AG08395 (cell line): ENCODE data around the gene PPDPF.
"Not testable (repeated sequence)": the region's sequence is repeated elsewhere in the genome, so short reads cannot be mapped to it uniquely, and the experiment has no call there.

Experiments used
- DNase-seq: peaks from one replicate; pipeline ENCODE4 v3.0.0; 2012; ENCODE audit warnings: mixed read lengths, low spot score

Gene PPDPF

DNA sequence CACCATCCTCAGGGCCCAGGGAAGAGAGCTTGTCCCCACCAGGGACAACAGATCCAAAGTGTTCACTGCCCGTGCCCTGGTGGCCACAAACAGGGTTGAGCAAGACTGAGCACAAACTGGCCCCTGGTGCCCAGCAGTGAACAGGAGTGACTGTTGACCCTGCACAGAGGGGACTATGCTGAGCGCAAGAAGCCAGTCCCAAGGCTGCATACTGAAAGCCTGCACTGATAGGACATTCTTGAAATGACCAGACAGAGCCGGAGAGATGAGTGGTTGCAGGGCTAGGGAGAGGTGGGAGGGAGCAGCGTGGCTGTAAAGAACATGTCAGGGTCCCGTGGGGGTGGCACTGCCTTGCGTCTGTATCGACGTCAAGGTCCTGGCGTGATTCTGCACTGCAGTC lies 30.5 kb downstream of the PPDPF start:
- DNase-seq = no peak

DNA sequence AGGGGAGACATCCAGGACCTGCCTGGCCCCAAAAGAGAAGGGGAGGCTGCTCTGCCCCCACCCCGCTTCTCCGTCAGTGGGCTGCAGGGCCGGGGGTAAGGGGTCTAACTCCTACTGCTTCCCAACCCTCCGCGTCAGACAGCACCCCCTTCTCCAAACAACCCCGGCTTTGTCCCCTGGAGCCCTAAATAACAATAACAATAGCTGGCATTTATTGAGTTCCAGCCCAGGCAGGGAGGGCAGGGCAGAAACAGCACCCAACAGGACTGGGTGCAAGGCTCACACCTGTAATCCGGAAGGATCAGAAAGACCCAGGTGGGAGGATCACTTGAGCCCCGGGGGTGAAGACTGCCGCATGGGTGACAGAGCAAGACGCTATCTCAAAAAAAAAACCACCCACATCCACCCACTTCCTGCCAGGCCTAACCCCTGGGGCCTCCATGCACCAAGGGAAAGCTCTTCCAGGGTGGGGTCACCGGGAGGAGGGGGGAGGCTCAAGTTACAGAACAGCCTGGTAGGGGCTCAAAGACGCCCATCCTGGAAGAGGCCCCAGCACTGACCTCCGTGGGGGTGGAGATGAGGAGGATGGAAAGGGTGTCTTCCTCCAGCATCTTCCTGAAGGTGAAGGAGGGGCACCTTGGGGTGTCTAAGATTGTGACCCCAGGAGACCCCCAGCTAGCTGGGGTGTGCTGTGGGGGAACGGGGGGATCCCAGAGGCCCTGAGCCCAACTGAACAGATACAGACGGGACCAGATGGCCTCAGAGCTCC lies 32.1 kb downstream of the PPDPF start:
- no peak for DNase-seq

DNA sequence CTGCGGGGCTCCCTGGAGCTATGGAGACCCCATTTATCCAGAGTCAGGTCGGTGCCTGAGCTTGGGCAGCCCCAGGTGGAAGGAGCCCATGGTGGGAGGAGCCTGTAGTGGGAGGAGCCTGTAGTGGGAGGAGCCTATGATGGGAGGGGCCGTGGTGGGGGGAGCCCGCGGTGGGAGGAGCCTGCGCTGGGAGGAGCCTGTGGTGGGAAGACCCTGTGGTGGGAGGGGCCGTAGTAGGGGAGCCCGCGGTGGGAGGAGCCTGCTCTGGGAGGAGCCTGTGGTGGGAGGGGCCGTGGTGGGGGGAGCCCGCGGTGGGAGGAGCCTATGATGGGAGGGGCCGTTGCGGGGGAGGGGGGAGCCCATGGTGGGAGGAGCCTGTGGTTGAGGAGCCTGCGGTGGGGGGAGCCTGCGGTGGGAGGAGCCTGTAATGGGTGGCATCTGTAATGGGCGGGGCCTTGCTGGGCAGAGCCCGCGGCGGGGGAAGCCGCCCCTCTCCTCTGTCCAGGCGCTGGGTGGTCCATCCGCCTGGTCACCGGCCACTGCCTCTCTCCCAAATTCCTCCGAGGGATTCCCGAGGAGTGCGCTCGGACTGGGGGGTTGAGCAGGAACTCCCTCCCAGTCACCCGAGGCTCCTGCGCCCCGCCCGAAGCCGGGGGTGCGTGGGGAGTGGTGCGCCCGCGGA lies 32.8 kb downstream of the PPDPF start:
- DNase-seq = peak; percentile 92

DNA sequence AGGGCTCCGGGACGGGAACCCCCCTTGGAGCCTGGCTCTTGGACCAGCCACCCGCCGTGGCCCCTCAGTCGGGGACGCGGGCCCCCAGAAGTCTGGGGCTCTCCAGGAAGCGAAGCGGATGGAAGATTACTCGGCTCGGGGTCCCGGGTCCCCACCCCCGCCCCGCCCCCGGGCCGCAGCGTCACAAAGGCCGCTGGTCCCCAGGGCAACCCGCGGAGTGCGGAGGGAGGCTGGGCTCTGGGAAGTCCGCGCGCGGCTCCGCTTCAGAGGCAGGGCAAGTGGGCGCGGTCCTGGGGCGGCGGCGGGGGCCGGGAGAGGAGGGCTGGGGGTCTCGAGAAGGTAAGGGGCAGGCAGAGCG lies 33.3 kb downstream of the PPDPF start, which contains the start of gene FNDC11:
Gene FNDC11, plus strand, starts transcription at position 227 of the 358 bp plus-strand sequence. CDS start 1,505 bp downstream, outside the sequence.
- no peak for DNase-seq

DNA sequence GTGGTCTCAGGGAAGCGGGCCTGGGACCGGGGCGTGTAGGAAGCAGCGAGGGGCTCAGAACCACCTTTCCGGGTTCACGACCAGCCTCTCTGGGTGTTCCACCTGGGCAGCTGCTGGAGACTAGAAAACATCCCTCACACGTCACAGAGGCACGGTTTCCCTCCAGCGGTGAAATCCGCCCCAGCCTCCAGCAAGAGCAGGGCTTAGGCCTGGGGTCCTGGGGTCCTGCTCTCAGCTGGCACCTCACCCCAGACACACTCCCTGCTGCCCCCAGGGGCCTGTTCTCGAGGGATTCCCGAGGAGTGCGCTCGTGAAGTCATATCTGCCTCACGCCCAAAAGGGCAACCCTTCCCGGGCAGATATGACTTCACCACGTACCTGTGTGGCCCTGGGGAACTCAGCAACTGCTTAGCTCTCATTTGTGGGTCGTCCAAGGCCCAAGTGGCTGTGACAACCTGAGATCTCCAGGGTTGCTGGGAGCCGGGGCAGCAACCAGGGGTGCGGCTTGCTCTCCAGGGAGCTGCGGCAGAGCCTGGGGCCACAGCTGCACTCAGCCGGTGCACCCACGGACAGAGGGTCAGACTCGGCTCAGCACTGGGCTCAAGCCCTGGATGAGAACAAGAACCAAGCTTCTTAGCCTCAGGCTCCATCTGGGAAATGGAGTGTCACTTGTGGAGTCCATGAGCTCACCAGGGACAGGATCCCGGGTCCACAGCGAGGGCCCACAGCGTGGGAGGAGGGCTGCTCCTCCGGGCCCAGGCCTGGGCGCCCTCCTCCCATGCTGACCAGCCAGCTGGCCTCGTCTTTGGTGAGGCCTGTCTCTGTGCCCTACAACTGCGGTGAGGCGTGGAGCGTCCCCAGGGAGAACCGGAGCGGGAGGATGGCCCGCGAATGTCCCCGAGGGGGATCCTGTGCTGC lies 34.1 kb downstream of the PPDPF start:
- DNase-seq = no peak

DNA sequence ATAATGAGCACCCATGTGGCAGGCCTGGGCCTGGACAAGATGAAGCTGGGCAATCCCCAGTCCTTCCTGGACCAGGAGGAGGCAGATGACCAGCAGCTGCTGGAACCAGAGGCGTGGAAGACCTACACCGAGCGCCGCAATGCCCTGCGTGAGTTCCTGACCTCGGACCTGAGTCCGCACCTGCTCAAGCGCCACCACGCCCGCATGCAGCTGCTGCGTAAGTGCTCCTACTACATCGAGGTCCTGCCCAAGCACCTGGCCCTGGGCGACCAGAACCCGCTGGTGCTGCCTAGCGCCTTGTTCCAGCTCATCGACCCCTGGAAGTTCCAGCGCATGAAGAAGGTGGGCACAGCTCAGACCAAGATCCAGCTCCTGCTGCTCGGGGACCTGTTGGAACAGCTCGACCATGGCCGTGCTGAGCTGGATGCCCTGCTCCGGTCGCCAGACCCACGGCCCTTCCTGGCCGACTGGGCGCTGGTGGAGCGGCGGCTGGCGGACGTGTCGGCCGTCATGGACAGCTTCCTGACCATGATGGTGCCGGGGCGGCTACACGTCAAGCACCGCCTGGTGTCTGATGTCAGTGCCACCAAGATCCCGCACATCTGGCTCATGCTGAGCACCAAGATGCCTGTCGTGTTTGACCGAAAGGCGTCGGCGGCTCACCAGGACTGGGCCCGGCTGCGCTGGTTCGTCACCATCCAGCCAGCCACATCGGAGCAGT lies 35.3 kb downstream of the PPDPF start:
- no peak for DNase-seq

DNA sequence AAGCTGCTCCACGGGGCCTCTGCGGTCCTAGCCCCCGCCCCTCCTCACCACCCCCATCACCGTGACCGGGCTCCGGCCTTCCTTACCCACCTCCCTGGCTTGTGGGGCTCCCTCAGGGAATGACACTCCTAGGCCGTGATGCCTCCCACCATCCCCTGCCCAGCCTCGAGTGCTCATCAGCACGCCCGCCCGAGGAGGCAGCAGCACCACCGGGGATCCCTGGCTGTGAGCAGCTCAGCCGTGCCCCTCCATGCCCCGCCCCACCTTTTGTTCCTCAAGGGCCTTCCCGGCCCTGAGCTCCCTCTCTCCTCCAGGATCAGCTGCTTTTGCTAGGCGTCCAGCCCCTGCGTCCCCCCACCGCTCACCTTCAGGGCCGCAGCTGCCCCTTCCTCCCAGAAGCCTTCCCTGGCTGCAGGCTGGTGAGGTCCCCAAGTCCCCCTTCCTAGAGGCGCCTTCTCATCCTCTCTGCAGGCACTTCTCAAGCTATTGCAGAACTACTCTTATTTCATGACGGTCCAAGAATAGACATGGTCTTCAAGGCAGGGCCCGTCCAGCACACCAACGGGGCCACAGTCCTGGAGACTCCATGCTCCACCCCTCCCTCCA lies 36.4 kb downstream of the PPDPF start:
- DNase-seq = no peak

DNA sequence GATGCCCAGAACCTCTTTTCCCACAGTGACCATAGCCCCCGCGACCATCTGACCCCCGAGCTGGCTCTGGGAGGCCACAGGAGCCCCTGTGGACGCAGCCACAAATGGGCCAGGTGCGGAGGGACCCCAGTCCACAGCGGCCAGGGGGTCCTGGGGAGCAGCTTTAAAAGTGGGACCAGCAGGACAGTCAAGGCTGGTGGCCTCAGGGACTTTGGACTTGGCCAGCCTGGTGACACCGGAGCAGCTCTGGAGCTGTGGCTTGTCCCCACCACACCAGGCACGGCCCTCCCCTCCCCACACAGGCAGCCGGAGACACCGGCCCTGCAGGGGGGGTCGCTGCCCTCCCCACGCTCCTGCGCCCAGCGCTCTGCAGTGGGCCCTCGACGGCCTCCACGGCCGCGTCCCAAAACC lies 36.9 kb downstream of the PPDPF start:
- DNase-seq = no peak

DNA sequence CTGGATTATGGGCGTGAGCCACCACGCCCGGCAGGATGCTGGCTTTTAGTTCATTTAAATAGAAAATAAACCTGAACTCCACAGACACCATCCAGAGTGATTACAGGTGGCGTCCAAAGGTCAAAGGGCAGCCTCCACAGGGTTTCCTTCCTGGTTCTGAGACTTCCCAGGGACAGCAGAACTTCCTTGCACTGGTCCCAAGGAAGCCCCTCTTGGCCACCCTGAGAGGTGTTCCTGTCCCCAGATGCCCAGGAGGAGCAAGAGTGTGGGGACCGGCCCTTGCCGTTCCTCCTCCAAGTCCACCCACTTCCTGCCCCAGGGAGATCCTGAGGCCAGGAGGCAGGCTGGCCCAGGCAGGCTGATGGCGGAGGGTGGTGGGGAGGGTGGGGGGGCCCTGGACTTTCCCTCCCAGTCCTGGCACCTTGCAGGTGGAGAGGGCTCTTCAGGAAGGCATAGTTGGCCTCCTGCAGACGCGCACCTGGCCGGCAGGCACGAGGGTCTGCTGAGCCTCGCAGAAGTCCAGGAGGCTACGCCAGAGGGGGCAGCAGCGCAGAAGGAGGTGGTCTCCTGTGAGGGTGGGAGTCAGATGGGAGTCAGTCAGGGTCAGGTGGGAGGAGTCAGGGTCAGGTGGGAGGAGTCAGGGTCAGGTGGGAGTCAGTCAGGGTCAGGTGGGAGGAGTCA lies 38.4 kb downstream of the PPDPF start:
- DNase-seq = no peak

DNA sequence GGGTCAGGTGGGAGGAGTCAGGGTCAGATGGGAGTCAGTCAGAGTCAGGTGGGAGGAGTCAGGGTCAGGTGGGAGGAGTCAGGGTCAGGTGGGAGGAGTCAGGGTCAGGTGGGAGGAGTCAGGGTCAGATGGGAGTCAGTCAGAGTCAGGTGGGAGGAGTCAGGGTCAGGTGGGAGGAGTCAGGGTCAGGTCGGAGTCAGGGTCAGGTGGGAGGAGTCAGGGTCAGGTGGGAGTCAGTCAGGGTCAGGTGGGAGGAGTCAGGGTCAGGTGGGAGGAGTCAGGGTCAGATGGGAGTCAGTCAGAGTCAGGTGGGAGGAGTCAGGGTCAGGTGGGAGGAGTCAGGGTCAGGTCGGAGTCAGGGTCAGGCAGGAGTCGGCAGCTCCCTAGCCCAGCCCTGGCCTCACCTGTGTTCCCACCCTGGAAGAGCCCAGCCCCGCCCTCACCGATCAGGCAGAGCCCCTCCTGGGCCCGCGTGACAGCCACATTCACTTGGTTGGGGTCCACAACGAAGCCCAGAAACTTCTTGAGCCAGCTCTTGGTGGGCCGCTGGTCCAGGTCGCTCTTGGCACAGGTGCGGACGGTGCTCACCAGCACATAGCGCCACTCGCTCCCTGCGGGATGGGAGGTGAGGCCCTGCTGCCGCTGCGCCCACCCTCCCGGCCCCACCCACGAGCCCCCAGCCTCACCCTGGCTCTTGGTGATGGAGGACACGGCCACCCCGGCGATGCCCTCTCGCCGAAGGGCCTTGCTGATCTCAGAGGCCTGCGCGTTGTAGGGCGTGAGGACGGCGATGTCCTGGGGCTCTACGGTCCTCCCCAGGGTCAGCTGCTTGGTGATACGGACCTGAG lies 39.1 kb downstream of the PPDPF start:
- not testable (repeated sequence) for DNase-seq

DNA sequence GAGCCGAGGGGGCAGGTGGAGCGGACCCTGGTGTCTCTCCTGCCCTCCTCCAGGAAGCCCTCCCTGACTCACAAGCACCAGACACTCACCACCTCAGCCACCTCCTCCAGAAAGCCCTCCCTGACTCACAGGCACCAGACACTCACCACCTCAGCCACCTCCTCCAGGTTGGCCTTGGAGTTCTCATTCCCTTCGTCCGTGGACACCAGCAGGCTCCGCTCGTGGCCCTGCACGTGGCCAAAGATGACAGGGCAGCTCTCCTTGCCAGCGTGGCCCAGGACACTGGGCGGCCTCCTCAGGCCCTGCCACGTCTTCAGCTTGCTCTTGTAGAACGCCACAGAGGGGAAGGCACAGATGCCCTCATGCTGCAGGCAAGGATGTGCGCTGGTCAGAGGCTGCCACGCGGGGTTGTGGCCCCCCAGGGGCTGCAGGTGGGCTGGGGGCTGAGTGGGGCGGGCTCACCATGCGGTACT lies 39.8 kb downstream of the PPDPF start:
- DNase-seq = no peak

DNA sequence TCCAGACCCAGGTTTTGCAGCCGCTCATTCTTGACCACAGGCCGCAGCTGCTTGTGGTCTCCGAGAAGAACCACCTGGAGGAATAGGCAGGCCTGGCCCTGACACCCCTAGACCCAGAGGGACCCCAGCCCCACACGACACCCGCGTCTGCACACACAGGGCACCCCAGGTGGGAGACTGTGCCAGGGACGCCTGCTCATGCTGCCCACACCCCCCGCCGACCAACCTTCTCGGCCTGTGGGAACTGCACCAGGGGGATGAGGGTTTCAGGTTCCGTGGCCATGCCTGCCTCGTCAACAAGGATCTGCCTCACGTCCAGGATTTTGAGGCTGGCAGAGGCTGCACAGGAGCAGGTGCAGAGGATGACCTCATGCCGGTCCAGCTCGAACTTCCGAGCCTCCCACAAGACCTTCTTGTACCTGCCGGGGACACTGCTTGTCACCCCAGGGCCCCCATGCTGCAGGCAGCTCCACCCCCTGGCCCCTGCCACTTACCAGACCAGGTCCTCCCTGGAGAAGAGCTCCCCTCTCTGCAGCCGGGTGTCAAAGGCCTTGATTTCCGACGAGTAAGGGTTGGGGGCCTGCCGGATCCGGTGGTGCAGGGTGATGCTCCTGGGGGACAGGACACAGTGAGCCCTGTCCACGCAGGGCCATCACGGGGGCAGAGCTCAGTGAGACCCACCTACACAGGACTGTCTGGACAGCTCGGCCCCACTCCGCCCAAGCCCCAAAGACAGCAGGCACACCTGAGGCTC lies 40.5 kb downstream of the PPDPF start:
- DNase-seq = no peak

DNA sequence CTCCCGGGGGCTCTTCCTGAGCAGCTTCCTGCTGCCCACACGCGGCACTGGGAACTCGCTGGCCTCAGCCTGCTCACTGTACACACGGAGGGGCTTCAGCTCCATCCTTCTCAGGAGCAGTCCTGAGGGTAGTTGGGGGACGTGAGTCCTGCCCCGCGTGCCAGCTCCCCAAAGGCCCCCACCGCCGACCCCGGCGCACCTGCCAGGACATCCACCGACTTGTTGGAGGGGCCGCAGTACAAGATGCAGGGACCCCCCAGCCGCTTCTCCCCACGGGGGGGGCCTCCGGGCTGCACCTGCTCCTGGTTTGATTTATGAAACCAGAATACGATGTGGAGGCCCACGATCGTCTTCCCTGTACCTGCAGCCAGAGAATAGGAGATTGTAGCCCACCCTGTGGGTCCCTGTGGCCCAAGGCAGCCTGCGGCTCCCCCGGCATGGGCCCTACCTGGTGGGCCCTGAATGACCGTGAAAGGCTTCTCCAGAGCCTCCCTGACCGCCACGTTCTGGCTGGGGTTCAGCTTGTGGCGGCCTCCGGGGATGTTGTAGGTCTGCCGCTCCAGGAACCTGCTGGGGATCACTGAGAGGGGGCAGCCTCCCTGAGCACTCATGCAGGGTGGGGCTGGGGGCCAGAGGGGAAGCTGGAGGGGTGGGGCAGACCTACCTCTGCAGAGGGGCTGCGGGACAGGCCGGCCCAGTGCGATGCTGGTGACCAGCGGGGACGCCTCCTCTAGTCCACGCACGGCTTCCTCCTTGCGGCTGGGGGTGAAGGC lies 41.2 kb downstream of the PPDPF start:
- DNase-seq = no peak

DNA sequence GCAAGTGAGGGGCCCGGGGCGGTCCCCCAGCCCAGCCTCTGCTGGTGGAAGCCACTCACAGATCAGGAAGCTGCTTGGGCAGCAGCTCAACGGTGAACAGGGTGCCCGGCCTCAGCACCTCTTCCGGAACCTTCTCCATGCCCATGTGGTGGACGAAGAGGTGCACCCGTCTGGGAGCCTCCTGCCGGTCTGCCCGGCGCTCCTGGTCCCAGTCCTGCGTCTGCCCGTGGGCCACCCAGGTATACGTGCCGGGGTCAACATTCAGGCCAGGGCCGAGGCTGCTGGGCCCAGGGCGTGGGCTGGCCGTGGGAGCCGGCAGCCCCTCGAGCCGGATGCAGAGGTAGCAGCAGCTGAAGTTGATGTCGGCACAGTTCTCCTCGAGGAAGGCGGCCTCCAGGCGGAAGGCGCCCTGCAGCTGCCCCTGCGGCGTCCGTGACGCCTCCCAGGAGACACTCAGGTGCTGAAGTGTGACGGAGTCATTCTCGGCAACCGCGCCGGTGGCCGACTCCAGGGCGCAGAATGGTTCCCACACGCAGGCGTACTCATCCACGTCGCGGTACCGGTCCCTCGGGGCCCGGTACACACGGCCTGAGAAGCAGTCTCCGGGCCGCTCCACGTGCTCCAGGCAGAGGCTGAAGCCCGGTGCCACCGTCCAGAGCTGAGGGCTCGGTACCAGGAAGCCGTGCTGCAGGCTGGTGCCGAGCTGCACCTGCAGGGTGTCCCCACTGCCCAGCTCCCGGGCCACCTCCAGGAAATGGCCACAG lies 42.1 kb downstream of the PPDPF start:
- DNase-seq = no peak

DNA sequence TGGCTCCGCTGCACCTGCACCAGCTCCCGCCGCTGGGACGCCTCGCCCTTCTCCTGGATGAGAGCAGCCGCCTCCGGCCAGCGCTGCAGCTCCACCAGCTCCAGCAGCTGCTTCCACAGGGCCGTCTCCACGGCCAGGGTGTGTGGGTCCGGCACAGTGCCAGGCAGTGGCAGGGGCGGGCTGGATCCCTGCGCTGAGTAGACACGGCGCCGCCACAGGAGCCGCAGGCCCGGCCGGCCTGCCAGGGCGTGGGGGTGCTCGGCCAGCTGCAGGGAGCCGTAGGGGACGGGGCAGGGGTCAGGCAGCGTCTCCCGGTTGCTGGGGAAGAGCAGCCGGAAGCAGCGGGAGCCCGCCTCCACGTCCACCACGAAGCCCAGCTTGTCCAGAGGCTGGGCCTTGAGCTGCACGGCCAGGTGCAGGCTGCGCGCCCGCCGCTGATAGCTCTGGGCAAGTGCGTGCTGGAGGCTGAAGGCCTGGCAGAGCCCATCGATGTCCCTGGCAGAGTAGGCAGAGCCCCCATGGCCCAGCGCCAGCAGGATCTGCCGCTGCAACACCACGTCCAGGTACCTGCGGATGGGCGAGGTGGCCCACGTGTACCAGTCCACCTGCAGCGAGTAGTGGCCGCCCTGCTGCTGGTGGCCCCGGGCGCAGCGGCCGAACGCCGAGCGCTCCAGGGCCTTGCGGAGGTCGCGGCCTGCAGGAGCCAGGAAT lies 42.8 kb downstream of the PPDPF start:
- DNase-seq = no peak

DNA sequence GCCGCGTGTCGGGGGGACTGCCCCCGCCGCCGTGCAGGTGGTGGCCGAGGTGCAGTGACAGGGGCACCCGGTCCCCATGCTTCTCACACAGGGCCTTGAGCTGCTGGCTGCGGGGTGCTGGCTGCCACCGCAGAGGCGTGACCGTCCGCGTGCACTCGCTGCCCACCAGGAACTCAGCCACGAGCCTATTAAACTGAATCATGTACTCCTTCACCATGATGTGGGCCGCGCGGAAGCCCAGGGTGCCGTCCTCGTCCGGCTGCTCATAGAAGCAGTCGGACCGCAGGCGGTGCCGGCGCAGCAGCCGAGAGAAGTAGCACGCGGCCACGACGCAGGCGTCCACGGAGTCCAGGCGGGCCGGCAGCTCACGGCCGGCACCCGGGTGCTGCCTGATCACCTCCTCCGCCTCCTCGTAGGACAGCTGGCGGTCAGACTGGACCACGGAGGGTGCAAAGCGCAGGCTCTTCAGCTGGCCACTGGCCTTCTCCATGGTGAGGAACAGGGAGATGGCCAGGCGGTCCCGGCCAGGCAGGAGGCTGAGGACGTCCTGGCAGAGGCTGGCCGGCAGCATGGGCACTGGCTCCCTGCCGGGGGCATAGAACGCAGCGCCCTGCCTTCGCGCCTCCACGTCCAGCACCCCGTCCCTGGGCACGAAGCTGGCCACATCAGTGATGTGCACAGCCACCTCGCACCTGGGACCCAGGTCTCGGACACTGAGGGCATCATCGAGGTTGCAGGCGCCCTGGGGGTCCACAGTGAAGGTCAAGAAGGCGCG lies 43.7 kb downstream of the PPDPF start:
- no peak for DNase-seq
